ENCODE data around the gene FITM1.

Gene FITM1

DNA sequence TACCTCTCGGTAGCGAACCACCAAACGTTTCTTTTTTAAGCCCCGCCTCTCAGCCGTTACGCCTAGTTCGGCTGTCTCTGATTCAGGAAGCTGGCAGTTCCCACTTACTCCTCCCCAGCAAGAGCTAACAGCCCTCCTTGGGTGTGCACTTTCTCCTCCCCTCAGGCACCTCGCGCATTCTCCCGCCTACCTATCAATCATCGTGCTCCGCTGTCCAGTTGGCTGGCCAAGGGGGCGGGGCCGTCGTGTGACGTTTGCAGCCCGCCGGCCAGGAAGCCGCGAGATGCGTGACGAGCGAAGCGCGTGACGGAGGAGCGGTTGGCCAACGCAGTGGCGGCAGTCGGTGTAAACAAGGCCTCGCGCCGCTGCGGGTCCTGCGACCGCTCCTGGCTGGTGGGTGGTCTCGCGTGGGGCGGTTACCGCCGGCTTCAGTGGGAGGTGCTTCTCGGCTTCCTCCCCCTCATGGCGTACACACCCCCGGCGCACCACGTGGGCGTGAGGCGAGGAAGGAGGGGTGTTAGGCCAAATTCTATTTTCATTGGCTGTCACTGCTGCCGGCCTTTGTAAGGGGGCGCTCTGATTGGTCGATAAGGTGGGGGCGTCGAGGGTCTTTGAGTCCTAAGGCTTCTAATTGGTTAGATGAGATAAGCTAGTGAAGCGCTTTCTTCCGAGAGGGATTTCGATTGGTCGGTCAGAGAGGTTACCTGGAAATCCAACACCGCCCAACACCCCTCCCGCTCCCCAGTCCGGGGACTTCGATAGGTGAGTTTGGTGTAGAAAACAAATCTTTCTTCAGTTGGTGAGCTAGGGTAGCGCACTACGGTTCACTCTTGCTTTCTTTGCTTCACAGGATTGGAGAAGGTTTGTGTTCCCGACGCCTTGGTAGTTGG is 15.7 kb upstream of the FITM1 start, which contains the start of the genes DCAF11 and NRL:
Gene DCAF11 (plus strand): TSS at position 246 of the 890 bp plus-strand sequence. CDS start 818 bp downstream, outside the sequence.
Gene NRL (minus strand): TSS at position 418 of the 890 bp plus-strand sequence. CDS start 32,101 bp downstream, outside the sequence.
- peak; percentile 99 for DNase-seq (ENCODE audit: low read depth)
- peak within 1 kb of the TSS; percentile 94 for H3K4me3 ChIP-seq (ENCODE audit: low read length)
- TF ChIP-seq, protein P1, sequence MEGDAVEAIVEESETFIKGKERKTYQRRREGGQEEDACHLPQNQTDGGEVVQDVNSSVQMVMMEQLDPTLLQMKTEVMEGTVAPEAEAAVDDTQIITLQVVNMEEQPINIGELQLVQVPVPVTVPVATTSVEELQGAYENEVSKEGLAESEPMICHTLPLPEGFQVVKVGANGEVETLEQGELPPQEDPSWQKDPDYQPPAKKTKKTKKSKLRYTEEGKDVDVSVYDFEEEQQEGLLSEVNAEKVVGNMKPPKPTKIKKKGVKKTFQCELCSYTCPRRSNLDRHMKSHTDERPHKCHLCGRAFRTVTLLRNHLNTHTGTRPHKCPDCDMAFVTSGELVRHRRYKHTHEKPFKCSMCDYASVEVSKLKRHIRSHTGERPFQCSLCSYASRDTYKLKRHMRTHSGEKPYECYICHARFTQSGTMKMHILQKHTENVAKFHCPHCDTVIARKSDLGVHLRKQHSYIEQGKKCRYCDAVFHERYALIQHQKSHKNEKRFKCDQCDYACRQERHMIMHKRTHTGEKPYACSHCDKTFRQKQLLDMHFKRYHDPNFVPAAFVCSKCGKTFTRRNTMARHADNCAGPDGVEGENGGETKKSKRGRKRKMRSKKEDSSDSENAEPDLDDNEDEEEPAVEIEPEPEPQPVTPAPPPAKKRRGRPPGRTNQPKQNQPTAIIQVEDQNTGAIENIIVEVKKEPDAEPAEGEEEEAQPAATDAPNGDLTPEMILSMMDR (conservative IDR thresholded peaks at IDR 0.05; ENCODE audit: low read depth, low read length): no peak

DNA sequence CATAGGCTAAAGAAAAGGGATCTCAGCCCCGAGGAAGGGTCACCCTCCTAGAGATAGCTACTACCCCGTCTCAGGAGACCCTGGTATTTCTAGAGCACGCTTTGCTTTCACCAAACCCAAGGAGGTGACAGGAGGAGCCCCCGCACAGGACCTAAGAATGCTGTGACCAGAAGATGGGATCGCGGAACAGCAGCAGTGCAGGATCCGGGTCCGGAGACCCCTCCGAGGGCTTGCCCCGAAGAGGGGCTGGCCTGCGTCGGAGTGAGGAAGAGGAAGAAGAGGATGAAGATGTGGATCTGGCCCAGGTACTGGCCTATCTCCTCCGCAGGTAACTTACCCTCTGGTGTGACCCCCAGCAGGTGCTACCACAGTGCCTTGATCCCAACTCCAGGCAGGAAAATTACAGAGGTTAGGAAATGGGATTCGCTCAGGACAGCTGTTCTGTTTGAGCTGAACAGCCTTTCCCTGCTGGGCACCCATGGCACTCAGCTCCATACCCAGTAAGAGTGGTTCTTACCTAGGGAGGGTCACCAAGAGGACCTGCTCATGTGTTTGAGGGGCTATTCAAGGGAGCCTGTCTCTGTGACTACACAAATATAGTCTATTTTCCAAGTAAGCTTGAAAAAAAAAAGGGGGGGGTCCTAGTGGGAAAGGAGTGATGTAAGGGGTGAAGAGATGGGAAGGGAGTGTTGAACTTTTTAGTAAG is 14.9 kb upstream of the FITM1 start:
- TF ChIP-seq, protein P1 (conservative IDR thresholded peaks at IDR 0.05; ENCODE audit: low read depth, low read length): no peak
- H3K4me3 ChIP-seq (ENCODE audit: low read length): peak overlapping the region; percentile 94
- DNase-seq (ENCODE audit: low read depth): no peak

DNA sequence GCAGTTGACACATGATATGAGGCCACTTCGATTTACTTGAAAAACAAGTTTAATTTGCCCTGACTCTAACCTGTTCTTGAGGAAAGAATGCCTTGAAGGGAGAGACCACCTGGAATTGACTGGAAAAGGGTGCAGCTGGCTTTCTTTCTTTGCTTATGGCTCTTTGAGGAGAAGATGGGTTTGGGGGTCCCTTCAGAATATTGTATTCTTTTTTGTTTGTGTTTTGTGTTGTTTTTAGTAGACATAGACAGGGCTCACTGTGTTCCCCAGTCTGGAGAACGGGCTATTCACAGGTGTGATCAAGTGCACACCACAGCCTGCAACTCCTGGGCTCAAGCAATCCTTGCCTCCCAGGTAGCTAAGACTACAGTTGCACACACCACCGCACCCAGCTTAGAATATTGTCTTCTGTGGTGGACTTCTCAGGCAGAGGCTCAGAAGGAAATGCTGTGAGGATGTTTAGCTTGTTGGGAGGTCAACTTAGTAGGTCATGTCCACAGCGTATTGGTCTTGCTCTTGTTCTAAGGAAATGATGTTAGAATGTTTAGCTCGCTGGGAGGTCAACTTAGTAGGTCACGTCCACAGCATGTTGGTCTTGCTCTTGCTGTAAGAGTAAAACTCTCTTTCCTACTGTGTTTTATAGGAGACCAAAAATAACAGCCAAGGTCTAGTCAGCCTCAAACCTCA is 14.2 kb upstream of the FITM1 start:
- DNase-seq (ENCODE audit: low read depth): no peak
- TF ChIP-seq, protein P1 (conservative IDR thresholded peaks at IDR 0.05; ENCODE audit: low read depth, low read length): no peak
- H3K4me3 ChIP-seq (ENCODE audit: low read length): no peak overlapping the region

DNA sequence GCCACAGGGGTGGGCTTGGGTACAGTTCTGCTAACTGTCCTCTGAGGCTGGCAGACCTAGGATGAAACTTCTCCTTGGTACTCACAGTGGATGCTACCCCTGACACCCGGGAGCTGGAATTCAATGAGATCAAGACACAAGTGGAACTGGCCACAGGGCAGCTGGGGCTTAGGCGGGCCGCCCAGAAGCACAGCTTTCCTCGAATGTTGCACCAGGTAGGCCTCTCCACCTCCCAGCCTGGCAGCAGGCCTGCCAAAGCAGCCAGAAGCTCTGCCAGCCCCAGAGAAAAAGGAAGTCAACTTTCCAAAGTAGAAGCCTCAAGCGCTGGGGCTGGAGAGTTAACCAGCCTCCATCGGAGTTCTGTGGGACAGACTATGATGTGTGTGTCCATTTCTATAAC is 13.3 kb upstream of the FITM1 start:
- no peak overlapping the region for H3K4me3 ChIP-seq (ENCODE audit: low read length)
- TF ChIP-seq, protein P1 (conservative IDR thresholded peaks at IDR 0.05; ENCODE audit: low read depth, low read length): no peak
- no peak for DNase-seq (ENCODE audit: low read depth)

GRCh38 chr14:24119691-24120090 is 10.8 kb upstream of the FITM1 start:
- DNase-seq (ENCODE audit: low read depth): no peak
- TF ChIP-seq, protein P1 (conservative IDR thresholded peaks at IDR 0.05; ENCODE audit: low read depth, low read length): no peak
- no peak overlapping the region for H3K4me3 ChIP-seq (ENCODE audit: low read length)

DNA sequence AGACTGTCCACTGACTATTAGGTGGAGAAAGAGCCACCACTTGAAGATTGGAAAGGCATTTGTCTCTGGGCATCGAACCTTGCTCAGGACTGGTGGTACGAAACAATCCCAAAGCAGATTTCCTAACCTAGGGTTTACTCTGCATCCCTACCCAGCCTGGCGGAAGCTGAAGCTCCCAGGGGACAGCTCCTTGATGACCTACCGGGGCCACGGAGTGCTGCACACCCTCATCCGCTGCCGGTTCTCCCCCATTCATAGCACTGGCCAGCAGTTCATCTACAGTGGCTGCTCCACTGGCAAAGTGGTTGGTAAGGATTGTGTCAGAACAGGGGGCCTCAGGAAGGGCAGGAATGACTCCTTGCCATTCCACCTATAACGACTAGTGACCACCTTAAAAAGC is 9.2 kb upstream of the FITM1 start:
- no peak for DNase-seq (ENCODE audit: low read depth)
- TF ChIP-seq, protein P1 (conservative IDR thresholded peaks at IDR 0.05; ENCODE audit: low read depth, low read length): no peak
- H3K4me3 ChIP-seq (ENCODE audit: low read length): no peak overlapping the region
